HG03139 (cell line): ENCODE data around the gene PPP1R14B.
"Not testable (repeated sequence)": the region's sequence is repeated elsewhere in the genome, so short reads cannot be mapped to it uniquely, and the experiment has no call there.

ENCODE experiments used
- ATAC-seq: cut with Tn5 transposase; IDR thresholded peaks from one replicate; pipeline ENCODE4 v1.9.1; 2021; ENCODE audit not compliant: unreplicated experiment

Gene PPP1R14B

DNA sequence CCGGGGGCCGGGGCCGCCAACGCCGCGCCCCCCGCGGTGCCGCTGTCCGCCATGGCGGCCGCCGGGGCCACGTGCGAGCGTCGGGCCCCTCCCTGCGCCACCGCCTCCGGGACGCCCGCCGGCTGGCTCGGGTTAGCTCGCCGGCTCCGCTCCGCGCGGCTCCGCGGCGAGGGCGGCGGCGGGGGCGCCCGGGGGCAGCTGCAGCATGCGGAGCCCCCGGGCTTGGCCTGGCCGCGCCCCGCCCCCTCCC, 197 bp downstream of the PPP1R14B start:
- not testable (repeated sequence) for ATAC-seq

DNA sequence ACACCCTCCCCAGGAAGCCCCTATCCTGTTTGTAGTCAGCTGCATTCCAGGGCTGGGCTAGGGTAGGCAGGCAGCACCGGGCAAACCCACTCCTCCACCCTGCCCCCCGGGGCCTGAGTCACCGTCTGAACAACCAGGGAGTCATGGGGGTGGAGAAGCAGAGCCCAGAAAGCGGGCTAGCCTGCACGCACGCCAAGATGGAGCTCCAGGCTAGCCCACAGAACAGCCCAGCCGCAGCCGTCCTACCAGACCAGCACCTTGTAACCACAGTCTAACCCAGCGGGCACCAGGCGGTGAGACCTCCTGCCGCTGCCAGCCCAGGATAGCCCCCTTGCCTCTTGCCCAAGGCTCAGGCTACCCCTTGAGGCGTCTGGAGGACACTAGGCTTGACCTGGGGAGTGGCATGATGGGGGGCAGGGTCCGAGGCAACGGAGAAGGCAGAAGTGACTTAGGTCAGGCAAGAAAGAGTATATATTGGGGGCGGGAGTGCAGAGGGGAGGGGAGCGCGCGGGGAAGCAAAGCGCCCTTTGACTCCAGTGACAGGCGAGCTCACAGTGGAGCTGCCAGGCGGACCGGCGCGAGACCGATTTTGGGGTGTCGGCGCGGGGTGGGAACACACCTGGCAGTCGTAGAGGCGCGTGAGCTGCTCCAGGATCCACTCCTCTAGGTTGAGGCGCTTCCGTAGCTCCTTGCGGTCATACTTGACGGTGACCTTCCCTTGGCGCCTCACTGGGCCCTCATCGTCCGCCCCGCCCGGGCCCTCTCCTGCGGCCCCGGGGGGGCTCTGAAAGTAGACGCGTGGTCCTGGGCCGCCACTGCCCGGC, 734 bp downstream of the PPP1R14B start:
- ATAC-seq, result no peak

DNA sequence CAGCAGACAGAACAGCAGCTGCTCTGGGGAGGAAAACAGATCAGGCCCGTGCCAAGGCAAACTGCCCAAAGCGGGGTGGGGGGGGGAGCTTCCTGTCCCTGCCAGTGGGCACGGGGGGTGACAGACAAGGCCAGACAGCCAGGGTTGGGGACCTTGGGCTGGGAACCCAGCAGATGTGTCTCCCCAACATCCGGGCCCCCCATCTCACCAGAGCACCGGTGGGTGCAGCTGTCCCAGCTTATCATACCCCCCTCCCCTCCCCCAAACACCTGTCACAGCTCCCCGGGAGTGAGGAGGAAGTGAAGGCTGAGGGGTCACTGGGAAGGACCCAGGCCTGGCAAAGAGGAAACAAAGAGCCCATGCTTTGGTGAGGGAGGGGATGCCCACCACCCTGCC, 1.3 kb downstream of the PPP1R14B start:
- ATAC-seq, result no peak

DNA sequence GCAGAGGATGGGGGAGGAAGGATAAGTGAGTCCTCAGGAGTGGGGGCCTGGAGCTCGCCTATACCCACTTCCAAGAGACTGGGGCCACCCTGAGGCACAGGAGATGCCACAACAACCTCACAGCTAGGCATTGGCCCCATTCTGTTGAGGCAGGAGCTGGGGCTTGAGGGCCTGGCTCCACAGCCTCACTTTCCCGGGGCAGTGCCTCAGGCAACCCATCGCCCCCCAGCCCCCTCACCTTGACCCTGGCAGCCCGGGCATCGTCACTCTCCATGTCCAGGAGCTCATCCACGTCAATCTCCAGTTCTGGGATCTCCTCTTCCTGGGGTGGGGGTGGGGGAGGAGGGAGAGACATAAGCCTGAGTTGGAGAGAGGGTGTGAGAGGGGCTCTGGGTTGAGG, 1.8 kb downstream of the PPP1R14B start:
- no peak for ATAC-seq

DNA sequence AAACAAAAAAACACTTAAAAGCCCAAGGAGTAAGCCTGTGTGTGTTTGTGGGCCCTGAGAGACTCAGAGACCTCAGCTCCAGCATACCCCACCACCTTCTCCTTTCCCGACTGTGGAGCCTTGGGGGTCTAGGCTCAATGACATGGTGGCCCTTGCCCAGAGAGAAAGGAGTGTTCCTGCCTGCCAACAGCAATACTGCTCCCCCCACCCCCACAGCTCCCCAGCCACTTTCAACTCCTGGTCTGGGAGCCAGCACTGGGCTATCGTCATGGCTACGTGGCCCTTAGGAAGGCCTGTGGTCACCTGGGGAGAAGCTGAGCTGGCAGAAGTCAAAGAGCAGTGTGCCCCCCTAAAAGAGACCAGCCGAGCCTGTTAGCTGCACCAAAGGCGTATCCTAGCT, 2.6 kb downstream of the PPP1R14B start:
- ATAC-seq, result no peak

DNA sequence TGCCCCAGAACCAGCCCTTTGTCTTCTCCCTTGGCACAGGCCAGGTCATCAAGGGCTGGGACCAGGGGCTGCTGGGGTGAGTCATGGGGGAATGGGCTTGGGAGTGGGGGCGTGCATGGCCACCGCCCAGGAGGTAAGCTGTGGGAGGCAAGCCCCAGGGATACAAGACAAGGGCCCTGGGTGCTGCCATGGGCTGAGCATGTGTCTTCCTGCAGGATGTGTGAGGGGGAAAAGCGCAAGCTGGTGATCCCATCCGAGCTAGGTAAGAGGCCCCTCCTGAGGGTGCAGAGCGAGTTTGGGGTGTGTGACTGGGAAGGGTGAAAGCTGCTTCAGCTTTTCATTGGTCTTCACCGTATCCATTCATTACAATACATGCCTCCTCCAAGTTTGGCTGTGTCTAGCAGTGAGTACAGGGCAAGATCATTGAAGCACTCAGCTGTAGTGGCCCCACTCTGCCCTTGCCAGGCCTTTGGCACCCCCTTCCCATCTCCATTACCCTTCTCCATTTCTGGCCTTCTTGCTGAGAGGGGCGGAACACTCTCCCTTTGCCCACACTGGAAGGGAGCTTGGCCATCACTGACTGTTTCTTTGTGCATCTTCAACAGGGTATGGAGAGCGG, 3.4 kb downstream of the PPP1R14B start:
- ATAC-seq, result no peak

DNA sequence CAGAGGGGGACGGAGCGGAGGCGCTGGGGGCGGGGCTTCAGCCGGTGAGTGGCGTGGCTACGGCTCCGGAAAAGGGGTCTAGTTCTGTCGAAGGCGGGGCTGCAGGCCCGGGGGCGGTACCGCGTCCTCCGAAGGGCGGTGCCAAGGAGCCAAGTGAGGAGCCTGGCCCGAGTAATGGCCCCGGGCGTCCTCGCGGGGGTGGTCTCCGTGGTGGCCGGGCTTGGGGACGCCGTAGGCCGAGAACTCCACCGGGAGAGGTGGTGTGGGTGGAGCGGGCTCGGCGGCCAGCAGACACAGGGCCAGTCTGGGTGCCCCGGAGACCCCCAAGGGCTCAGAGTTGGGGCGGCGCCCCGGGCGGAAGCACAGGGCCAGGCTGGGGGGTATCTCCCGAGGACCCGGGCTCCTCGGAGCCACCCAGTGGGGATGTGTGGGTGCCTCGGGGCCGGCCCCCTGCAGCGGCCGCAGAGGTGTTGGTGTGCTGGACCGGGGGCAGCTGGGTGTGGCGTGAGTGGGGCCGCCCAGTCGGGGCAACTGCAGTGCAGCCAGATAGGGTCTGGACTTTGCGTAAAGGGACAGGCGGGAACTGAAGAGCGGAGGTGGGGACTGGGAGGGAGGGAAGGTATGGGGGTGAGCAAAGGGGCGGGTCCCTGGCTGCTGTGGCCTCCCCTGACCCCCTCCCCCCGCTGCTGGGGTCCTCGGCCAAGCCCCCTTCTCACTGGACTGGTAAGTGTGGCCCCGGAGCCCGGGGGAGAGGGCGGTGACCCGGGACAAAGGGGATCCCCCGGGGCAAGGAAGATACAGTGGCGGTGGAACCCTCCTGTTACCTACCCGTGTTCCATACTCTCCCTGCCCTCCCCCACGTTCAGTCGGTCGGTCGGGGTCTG, 5.0 kb downstream of the PPP1R14B start:
- peak; percentile 0 for ATAC-seq

DNA sequence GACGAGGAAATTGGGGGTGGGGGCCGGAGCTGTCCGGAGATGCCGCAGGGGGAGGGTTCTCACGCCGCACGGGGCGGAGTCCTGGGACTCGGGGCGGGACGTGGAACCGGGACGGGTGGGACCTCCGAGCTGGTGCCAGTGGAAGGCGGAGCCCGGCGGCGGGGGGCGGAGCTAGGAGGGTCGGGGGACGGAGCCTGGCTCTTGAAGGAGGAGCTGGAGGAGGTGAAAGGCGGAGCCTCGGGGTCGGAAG, 5.6 kb downstream of the PPP1R14B start:
- ATAC-seq, result peak; percentile 56

DNA sequence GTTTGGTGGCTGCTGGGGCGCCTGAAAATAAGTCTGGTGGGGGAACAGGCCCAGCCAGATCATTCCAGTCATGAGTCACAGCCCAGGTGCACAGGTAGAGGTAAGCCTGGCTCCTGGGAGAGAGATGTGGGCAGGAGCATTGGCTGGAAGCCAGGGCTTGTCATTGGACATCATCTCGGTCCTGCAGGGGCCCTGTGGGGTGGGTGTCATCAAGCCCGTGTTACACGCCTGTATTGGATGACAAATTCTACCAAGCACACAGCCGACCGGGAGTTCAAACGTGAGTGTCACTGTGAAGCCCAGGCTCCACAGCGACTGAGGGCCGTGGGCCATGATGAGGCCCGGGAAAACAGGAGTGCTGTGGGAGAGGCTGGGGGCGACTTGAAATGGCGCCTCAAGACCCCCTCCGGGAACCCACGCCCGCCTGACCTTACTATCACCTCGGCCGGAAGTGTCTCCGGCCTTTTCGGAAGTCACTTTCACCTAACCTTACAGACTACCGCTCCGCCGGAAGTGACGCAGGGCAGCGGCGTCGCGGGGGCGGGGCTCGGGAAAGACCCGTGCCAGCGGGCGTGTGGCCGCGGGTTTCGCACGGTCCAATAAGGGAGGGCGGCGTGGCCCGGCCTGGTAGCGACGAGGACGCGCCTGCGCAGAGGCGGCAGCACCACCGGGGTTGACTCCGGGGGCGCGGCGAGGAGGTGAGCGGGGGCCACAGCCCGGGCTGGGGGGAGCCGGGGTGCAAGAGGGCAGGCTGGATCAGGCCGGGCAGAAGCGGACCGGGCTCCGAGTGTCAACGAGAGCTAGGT, 6.1 kb downstream of the PPP1R14B start, which contains the start of gene FKBP2:
FKBP2 (plus strand) TSS at position 661 of the 806 bp plus-strand sequence. CDS start 1,293 bp downstream, outside the sequence.
- peak; percentile 46 for ATAC-seq

DNA sequence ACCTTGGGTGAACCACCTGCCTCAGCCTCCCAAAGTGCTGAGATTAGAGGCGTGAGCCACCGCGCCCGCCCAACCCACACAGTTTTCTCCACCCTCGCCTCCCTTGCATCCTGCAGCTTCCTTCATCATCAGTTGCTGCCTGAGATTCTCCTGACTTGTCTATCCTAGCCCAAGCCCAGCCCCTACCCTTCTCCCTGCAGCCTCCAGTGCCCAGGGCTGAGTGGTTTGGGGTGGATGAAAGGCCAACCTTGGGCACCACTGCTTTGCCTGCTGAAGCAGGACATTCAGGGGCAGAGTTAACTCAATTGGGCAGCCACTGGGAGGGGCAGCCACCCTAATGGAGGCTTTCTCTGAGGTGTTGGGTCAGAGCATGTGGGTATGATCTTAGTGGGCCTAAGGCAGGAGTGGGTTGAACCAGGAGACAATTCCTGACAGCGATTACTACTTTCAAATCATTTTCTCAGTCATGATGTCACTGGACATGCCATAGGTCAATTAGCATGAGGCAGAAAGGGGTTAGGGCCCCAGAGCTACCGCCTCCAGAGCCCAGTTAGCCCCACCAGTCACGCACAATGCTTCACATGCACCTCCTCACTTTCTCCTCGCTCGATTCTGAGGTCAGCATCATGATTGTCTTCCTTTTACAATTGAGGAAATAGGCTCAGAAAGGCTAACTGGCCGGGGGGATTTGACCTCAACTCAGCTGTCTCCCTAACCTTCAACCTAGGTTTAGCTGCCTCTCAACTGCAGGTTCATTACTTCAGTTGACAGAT, 6.9 kb downstream of the PPP1R14B start:
- no peak for ATAC-seq

DNA sequence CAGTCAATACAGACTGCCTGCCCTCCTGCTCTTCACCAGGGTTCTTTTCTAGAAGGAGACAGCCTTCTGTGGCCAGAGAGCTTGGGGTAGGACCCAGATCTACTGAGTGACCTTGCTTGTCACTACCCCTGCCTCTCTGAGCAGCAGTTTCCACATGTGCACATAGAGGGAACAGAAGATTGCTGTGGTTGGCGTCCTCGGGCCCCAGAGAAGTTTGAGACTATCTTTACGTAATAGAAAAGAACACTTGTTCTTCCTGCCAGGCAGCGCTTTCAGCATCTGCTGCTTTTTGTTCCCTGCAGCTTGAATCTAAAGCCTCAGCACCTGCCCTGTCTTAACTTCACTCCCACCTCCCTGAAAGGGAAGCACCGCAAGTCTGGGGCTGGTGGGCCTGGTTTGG, 7.7 kb downstream of the PPP1R14B start:
- ATAC-seq, result no peak

DNA sequence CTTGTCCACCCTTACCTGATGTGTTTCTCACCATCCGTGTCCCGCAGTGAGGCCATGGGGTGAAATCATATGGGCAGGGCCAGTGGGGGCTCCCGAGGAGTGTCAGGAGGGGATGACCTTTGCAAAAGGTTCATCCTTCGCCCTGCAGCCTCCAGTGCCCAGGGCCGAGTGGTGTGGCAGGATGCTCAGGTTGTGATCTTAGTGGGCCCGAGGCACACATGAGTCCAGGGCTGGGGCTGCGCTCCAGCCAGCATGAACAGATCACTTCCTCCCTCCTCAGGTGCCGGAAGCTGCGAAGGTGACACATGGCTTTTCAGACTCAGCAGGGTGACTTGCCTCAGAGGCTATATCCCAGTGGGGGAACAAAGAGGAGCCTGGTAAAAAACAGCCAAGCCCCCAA, 8.7 kb downstream of the PPP1R14B start:
- no peak for ATAC-seq

DNA sequence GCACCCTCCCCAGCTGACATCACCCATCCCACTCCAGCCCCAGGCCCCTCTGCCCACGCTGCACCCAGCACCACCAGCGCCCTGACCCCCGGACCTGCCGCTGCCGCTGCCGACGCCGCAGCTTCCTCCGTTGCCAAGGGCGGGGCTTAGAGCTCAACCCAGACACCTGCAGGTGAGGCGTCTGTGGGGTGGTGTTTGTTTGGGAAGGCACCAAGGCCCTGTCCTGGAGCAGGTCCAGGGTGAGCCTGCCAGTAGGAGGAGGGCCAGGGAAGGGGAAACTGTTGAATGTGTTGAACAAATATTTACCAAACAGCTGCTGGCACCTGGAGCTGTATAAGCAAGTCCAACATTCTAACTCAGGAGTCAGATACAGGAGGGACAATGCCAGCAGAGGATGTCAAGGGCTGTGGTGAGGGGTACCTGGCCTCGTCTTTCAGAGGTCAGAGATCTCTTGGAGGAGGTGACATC, 9.2 kb downstream of the PPP1R14B start:
- ATAC-seq, result no peak

DNA sequence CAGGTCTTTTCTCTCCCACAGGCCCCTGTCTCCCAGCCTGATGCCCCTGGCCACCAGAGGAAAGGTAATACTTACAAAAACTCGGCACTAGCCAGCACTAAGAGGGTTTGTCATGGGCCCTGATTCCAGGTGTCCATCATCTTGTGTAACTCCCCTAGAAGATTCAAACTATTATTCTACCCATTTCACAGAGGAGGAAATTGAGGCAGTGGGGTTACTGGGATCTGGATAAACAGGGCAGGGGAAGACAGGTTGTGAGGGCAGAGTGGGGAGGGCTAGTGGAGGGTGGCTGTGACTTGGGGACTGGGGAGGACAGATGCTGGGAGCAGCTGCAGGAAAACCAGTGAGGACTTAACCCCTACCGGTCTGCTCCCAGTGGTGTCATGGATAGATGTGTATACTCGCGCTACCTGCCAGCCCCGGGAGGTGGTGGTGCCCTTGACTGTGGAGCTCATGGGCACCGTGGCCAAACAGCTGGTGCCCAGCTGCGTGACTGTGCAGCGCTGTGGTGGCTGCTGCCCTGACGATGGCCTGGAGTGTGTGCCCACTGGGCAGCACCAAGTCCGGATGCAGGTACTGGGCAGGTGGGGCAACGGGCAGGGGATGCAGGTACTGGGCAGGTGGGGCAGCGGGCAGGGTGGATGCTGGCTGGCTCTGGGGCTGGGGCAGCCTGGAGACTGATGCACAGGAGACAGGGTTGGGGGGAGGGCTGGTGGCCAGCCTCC, 11.1 kb downstream of the PPP1R14B start:
- ATAC-seq, result no peak

DNA sequence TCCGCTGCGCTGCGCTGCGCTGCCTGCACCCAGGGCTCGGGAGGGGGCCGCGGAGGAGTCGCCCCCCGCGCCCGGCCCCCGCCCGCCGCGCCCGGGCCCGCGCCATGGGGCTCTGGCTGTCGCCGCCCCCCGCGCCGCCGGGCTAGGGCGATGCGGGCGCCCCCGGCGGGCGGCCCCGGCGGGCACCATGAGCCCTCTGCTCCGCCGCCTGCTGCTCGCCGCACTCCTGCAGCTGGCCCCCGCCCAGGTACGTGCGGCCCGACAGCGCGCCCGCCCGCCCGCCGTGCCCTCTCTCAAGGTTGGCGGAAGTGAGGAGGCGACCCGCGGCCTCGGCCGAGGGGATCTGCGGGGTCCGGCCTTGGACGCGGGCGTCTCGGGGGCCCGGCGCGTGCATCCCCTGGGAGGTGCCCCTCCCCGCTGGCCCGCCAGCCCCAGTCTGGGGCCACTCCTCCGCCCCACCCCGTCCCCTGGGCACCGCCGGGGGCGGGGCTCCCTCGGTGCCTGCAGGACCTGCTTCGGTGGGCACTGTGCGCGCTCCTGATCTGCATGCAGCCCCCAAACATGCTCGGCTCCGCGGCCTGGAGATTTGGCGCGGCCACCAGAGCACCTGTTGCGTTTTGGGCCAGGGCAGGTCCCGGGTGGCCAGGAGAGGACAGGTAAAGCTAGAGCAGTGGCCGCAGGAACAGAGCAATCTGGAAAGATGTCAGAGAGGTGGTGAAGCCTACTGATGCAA, 11.9 kb downstream of the PPP1R14B start:
- ATAC-seq, result no peak

DNA sequence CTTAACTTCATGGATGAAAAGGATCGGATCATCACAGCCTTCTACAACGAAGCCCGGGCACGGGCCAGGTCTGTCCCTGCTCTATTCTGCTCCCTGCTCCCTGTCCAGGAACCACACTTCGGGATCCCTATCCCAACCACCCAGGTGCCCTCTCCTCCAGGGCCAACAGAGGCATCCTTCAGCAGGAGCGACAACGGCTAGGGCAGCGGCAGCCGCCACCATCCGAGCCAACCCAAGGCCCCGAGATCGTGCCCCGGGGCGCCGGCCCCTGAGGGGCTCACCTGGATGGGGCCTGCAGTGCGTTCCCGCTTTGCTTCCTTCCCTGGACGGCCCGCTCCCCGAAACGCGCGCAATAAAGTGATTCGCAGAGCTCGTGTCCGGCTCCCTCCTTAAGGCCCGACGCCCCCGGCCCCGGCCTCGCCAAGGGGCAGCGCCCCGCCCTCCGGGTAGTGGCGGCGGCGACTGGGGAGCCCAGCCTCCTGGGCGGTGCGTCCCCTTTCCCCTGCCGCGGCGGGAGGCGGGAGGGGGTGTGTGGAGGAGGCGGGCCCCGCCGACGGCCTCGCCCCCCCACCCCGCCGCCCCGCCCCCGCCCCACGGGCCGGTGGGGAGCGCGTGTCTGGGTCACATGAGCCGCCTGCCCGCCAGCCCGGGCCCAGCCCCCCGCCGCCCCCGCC, 12.7 kb downstream of the PPP1R14B start, which contains the start of gene VEGFB:
VEGFB (plus strand) TSS at position 672 of the 674 bp plus-strand sequence. CDS start 250 bp downstream, outside the sequence.
- no peak for ATAC-seq

DNA sequence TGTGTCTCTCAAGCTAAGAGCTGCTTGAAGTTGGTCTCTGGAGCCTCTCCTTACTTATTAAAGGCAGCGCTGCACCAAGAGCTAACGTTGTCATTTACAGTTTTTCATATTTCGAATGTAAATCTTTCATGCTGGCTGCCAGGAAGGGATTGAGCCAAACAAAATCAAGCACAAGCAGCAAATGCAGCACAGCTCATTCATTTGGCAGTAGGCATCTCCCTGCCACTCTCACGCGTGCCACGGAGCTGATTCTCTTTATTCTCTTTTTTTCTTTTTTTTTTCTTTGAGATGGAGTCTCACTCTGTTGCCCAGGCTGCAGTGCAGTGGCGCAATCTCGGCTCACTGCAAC, 13.8 kb downstream of the PPP1R14B start:
- no peak for ATAC-seq

DNA sequence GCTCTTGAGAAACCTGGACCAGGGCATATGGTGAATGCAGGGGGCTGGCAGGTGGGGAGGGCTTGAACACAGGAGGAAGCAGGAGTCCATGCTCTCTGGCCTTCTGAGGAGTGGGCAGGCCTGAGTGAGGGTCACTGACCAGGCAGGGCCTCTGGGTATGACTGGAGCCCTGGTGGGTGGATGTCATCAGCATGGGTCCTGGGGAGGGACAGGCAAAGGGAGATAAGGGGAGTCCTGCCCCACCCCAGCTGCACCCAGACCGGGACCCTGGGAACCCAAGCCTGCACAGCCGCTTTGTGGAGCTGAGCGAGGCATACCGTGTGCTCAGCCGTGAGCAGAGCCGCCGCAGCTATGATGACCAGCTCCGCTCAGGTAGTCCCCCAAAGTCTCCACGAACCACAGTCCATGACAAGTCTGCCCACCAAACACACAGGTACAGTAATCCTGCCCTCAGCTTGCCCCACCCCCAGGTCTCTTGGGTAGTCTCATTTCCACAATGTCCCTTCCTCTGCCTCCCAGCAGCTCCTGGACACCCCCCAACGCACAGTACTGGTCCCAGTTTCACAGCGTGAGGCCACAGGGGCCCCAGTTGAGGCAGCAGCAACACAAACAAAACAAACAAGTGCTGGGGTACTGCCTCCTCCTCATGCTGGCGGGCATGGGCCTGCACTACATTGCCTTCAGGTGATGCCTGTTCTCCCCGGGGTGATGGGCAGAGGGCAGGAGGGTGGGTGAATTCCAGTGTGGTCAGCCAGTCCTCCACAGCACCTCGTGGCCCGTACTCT, 14.4 kb downstream of the PPP1R14B start:
- ATAC-seq, result no peak
